T-cell (primary cell): Measurements from ENCODE around the gene SAMD7. TPM values are rescaled to one million over a fixed set of nuclear protein-coding genes. Genes with fewer than 3 reads are reported as not detected.

Experiments used
- ATAC-seq, 4 experiments: fragments of 200-7000 bp in 3 of 4; fragments of 150-1000 bp in 1 of 4; cut with Tn5 transposase; replicated peaks in 1 of 4; 1 replicate in 3 of 4; 2 replicates in 1 of 4; pipeline ENCODE4 v1.10.0; 2021; ENCODE audit warnings: moderate library complexity in 3 of 4, mild to moderate bottlenecking in 2 of 4, moderate number of reproducible peaks in 1 of 4
- CTCF ChIA-PET, 2 donors: fragments of 300-600 bp; sonication (Branson Sonifier 250); formaldehyde crosslinking; loops; one replicate each; lab custom pipeline; 2022; ENCODE audit warnings: antibody characterized with exemption in 2 of 2; lab: Charles Lee
- POLR2A ChIA-PET, 2 donors: fragments of 300-600 bp; sonication (Branson Sonifier 250); formaldehyde crosslinking; loops; one replicate each; lab custom pipeline; 2022; ENCODE audit warnings: antibody characterized with exemption in 2 of 2; lab: Charles Lee
- DNase-seq, 35 experiments: peaks; one replicate each; pipeline versions ENCODE4 v3.0.0 to v3.0.0-alpha.2; 2013 to 2023
- H3K27ac ChIP-seq: one replicate; pipeline ENCODE4 v1.5.1; 2013; ENCODE audit warnings: low read length
- H3K27me3 ChIP-seq, 2 experiments: replicated peaks in 1 of 2; 1 replicate in 1 of 2; 2 replicates in 1 of 2; pipeline versions ENCODE4 v1.6.1 to v1.7.0; 2013; ENCODE audit warnings: low read length in 1 of 2, mixed read lengths in 1 of 2; ENCODE audit not compliant: control insufficient read depth in 2 of 2, insufficient read depth in 2 of 2; ENCODE audit errors: extremely low read depth in 1 of 2
- H3K36me3 ChIP-seq, 2 donors: 1 replicate in 1 of 2; 2 replicates in 1 of 2; pipeline versions ENCODE4 v1.6.1 to v1.7.0; 2013; ENCODE audit warnings: low read length in 1 of 2; ENCODE audit not compliant: control insufficient read depth in 2 of 2, insufficient read depth in 1 of 2; ENCODE audit errors: extremely low read depth in 1 of 2
- H3K4me1 ChIP-seq, 2 experiments: 1 replicate in 1 of 2; 2 replicates in 1 of 2; pipeline versions ENCODE4 v1.6.1 to v1.7.0; 2013; ENCODE audit warnings: low read length in 2 of 2, mixed read lengths in 1 of 2; ENCODE audit not compliant: insufficient read depth in 2 of 2, control insufficient read depth in 1 of 2; ENCODE audit errors: extremely low read depth in 1 of 2
- H3K4me3 ChIP-seq, 2 donors: 1 replicate in 1 of 2; 2 replicates in 1 of 2; pipeline versions ENCODE4 v1.5.1 to v1.7.0; 2013; ENCODE audit warnings: mild to moderate bottlenecking in 2 of 2, low read length in 1 of 2, moderate library complexity in 1 of 2; ENCODE audit not compliant: control insufficient read depth in 1 of 2; ENCODE audit errors: extremely low read depth in 1 of 2
- H3K9me3 ChIP-seq: 2 replicates; pipeline ENCODE4 v1.7.0; 2013
- H3K27ac Mint-ChIP-seq, 2 donors: one replicate each; pipeline ENCODE4 v1.8.0; 2020 to 2021; ENCODE audit warnings: mild to moderate bottlenecking in 2 of 2, mixed read lengths in 2 of 2
- H3K27me3 Mint-ChIP-seq, 2 donors: one replicate each; pipeline ENCODE4 v1.8.0; 2021 to 2022; ENCODE audit warnings: mixed read lengths in 2 of 2
- H3K36me3 Mint-ChIP-seq: one replicate; pipeline ENCODE4 v1.8.0; 2021; ENCODE audit warnings: mixed read lengths
- H3K4me1 Mint-ChIP-seq, 3 donors: one replicate each; pipeline ENCODE4 v1.8.0; 2020 to 2022; ENCODE audit warnings: mixed read lengths in 3 of 3, mild to moderate bottlenecking in 1 of 3
- H3K4me3 Mint-ChIP-seq, 3 donors: one replicate each; pipeline ENCODE4 v1.8.0; 2020 to 2022; ENCODE audit warnings: mild to moderate bottlenecking in 3 of 3, mixed read lengths in 3 of 3, moderate library complexity in 3 of 3
- H3K9me3 Mint-ChIP-seq, 3 donors: one replicate each; pipeline ENCODE4 v1.8.0; 2020 to 2022; ENCODE audit warnings: mixed read lengths in 3 of 3
- WGBS: methylation state at CpG from one replicate; pipeline ENCODE4 v1.1.5; 2013; ENCODE audit warnings: missing lambda C conversion rate; ENCODE audit not compliant: insufficient coverage; 5-methylcytosine and 5-hydroxymethylcytosine counted together
- total RNA-seq, 35 experiments: library from RNA in 6 of 35; stranded (reverse) in 6 of 35; fragments of 120-200 nt in 1 of 35; gene quantifications; one replicate each; pipeline versions ENCODE4 v1.2.1 to v1.2.4 and lab custom pipeline; 2013 to 2026

SAMD7 gene
- total RNA-seq, 5 donors from 2014 or later (not counting 1 experiment from before 2014, with no cell fraction given), result not detected

GRCh38 chr3:169954142-169954756, 42.9 kb downstream of the SAMD7 start:
- peak overlapping the region in 1 of 2 donors; percentile 4 for H3K27ac Mint-ChIP-seq
- H3K27me3 Mint-ChIP-seq, result peaks cover 15 to 17% of the 10 kb centered on the region in 2 donors
- H3K9me3 Mint-ChIP-seq, result no peaks in the 10 kb centered on the region
- H3K4me1 ChIP-seq, result no peaks in the 10 kb centered on the region
- CTCF ChIA-PET, result no interaction called here
- H3K36me3 Mint-ChIP-seq, result no peaks in the 10 kb centered on the region
- no peaks in the 10 kb centered on the region for H3K36me3 ChIP-seq
- DNase-seq, result no peak
- ATAC-seq, result no peak
- WGBS, result no CpG with 5 or more reads among the region's 6 CpGs
- H3K27ac ChIP-seq, result no peak overlapping the region
- no peak overlapping the region for H3K4me3 ChIP-seq
- no peak overlapping the region for H3K4me3 Mint-ChIP-seq
- H3K4me1 Mint-ChIP-seq, result peaks cover 0 to 3% (median under 1%) of the 10 kb centered on the region in 3 donors
- no peaks in the 10 kb centered on the region for H3K9me3 ChIP-seq
- H3K27me3 ChIP-seq, result peaks cover 0 to 4% of the 10 kb centered on the region in 2 experiments
- POLR2A ChIA-PET, result interaction anchor here in 1 of 2 donors (0.5 kb wide), 1 partner anchor 201 kb away, joined by 7 read pairs; no protein-coding TSS in a partner anchor

- no peak for DNase-seq
- Mint-ChIP-seq H3K36me3 (no peaks in the 10 kb centered on the region), H3K27ac (no peak overlapping the region), H3K4me1 (peaks cover 0 to 4% (median 3%) of the 10 kb centered on the region in 3 donors), H3K4me3 (no peak overlapping the region), H3K27me3 (peaks cover 17 to 19% of the 10 kb centered on the region in 2 donors), H3K9me3 (no peaks in the 10 kb centered on the region)
- WGBS, result no CpG with 5 or more reads among the region's 2 CpGs
- Histone ChIP-seq H3K4me3 (no peak overlapping the region), H3K27ac (no peak overlapping the region), H3K27me3 (peaks cover 0 to 4% of the 10 kb centered on the region in 2 experiments), H3K36me3 (no peaks in the 10 kb centered on the region), H3K4me1 (no peaks in the 10 kb centered on the region), H3K9me3 (no peaks in the 10 kb centered on the region)
- CTCF ChIA-PET, result no interaction called here
- no peak for ATAC-seq
- POLR2A ChIA-PET, result no interaction called here
Observed at GRCh38 chr3:169955406-169955805, 44.0 kb downstream of the SAMD7 start.

GRCh38 chr3:169964176-169964575, 52.8 kb downstream of the SAMD7 start:
- DNase-seq (no peak), ATAC-seq (no peak)
- WGBS, result 76% methylated on average over 2 of the region's 2 CpGs
- Mint-ChIP-seq H3K4me1 (peaks cover 41 to 53% (median 51%) of the 10 kb centered on the region in 3 donors), H3K27ac (peak overlapping the region; percentile 2 to 29), H3K9me3 (no peaks in the 10 kb centered on the region), H3K36me3 (peaks cover 3% of the 10 kb centered on the region), H3K4me3 (peak overlapping the region in 1 of 3 donors; percentile 98), H3K27me3 (peaks cover 0 to 8% of the 10 kb centered on the region in 2 donors)
- ChIA-PET CTCF (interaction anchor here in 1 of 2 donors (0.5 kb wide), 1 partner anchor 63 kb away, joined by 4 read pairs; no protein-coding TSS in a partner anchor), POLR2A (interaction anchor here in 1 of 2 donors (0.6 kb wide), 1 partner anchor 71 kb away, joined by 13 read pairs; no protein-coding TSS in a partner anchor)
- no peaks in the 10 kb centered on the region for H3K27me3 ChIP-seq
- no peak overlapping the region for H3K4me3 ChIP-seq
- H3K27ac ChIP-seq, result no peak overlapping the region
- no peaks in the 10 kb centered on the region for H3K9me3 ChIP-seq
- H3K4me1 ChIP-seq, result peaks cover 18% of the 10 kb centered on the region in 2 experiments
- no peaks in the 10 kb centered on the region for H3K36me3 ChIP-seq

- WGBS, result 57% methylated on average over 7 of the region's 21 CpGs
- Histone ChIP-seq H3K4me1 (peaks cover 18 to 24% of the 10 kb centered on the region in 2 experiments), H3K27ac (peak overlapping the region; percentile 96), H3K36me3 (peaks cover 0 to 3% of the 10 kb centered on the region in 2 donors), H3K9me3 (no peaks in the 10 kb centered on the region), H3K4me3 (peak overlapping the region; percentile 83 to 98), H3K27me3 (no peaks in the 10 kb centered on the region)
- ATAC-seq, result peak; percentile 24 to 37 (median 34)
- CTCF ChIA-PET, result interaction anchor here (0.7 to 2.0 kb wide), 6 partner anchors 11 to 207 kb away, joined by 3 to 5 read pairs (median 3); partner anchors contain the start of gene ACTRT3 (in 1 of the 2)
- peak overlapping the region; percentile 93 to 98 (median 95) for H3K4me3 Mint-ChIP-seq
- peak overlapping the region; percentile 97 to 98 for H3K27ac Mint-ChIP-seq
- peaks cover 53 to 67% (median 67%) of the 10 kb centered on the region in 3 donors for H3K4me1 Mint-ChIP-seq
- no peaks in the 10 kb centered on the region for H3K9me3 Mint-ChIP-seq
- peaks cover 0 to 3% of the 10 kb centered on the region in 2 donors for H3K27me3 Mint-ChIP-seq
- POLR2A ChIA-PET, result interaction anchor here (0.5 to 3.0 kb wide), 10 partner anchors 12 to 391 kb away, joined by 3 to 17 read pairs (median 3); no protein-coding TSS in a partner anchor
- peaks cover 3% of the 10 kb centered on the region for H3K36me3 Mint-ChIP-seq
- DNase-seq, result peak in 3 of 35 experiments; percentile 4 to 6 (median 6)
Observed at GRCh38 chr3:169965562-169966427, 54.4 kb downstream of the SAMD7 start.

GRCh38 chr3:169966428-169966950, 55.1 kb downstream of the SAMD7 start, which contains the start of gene SEC62:
TSS of gene SEC62 (plus strand) at chr3:169966807. CDS start at chr3:169966823, 16 bp downstream.
- no peaks in the 10 kb centered on the region for H3K9me3 ChIP-seq
- peak within 1 kb of the TSS; percentile 83 to 98 for H3K4me3 ChIP-seq
- peaks cover 22 to 24% of the 10 kb centered on the region in 2 experiments for H3K4me1 ChIP-seq
- peaks cover 60 to 74% (median 70%) of the 10 kb centered on the region in 3 donors for H3K4me1 Mint-ChIP-seq
- peak within 1 kb of the TSS; percentile 96 for H3K27ac ChIP-seq
- ATAC-seq (peak; percentile 92 to 95 (median 93)), DNase-seq (peak; percentile 85 to 97 (median 93))
- H3K36me3 Mint-ChIP-seq, result peaks cover 3% of the 10 kb centered on the region
- POLR2A ChIA-PET, result interaction anchor here (0.6 to 3.0 kb wide), 8 partner anchors 11 to 260 kb away, joined by 3 to 17 read pairs (median 4); no protein-coding TSS in a partner anchor
- CTCF ChIA-PET, result interaction anchor here (0.6 to 2.0 kb wide), 10 partner anchors 11 to 206 kb away, joined by 3 to 8 read pairs (median 4); partner anchors contain the start of genes ACTRT3 (in 1 of the 2) and MYNN (in 1 of the 2)
- H3K36me3 ChIP-seq, result peaks cover 0 to 8% of the 10 kb centered on the region in 2 donors
- WGBS, result 0% methylated on average over 15 of the region's 37 CpGs
- H3K4me3 Mint-ChIP-seq, result peak within 1 kb of the TSS; percentile 93 to 98 (median 95)
- no peaks in the 10 kb centered on the region for H3K9me3 Mint-ChIP-seq
- peak within 1 kb of the TSS; percentile 97 to 98 for H3K27ac Mint-ChIP-seq
- no peaks in the 10 kb centered on the region for H3K27me3 Mint-ChIP-seq
- no peaks in the 10 kb centered on the region for H3K27me3 ChIP-seq
